ENCODE results near the gene MAP2K5.

Gene MAP2K5

GRCh38 chr15:67758619-67759300 is 216.3 kb downstream of the MAP2K5 start:
- DNase-seq (ENCODE audit: low spot score) = no peak

GRCh38 chr15:67760901-67761300 is 218.4 kb downstream of the MAP2K5 start:
- DNase-seq (ENCODE audit: low spot score) = no peak

DNA sequence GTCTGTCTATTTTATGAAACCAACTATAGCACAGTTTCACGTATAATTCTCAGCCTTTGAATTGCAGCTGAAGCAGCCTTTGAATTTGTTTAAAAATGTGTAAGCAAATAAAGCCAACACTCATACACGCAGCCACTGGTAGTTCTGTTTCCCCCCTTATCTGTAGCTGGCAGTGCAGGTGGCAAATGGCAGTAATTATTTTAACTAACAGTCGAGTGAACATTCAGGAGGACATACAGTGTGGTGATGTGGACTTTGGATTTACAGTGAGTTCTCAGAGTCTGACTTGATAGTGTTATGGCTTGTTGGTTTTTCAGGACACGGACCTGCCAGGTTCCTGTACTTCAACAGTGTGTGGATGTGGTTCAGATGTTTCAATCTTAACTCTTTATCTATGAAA is 218.8 kb downstream of the MAP2K5 start:
- no peak for DNase-seq (ENCODE audit: low spot score)

- peak; percentile 69 for DNase-seq (ENCODE audit: low spot score)
These were observed 220.3 kb downstream of the MAP2K5 start for GRCh38 chr15:67762610-67763368.

GRCh38 chr15:67765701-67766100 is 223.2 kb downstream of the MAP2K5 start:
- DNase-seq (ENCODE audit: low spot score) = peak; percentile 42

- no peak for DNase-seq (ENCODE audit: low spot score)
These were observed 224.5 kb downstream of the MAP2K5 start for GRCh38 chr15:67766968-67767367.

DNA sequence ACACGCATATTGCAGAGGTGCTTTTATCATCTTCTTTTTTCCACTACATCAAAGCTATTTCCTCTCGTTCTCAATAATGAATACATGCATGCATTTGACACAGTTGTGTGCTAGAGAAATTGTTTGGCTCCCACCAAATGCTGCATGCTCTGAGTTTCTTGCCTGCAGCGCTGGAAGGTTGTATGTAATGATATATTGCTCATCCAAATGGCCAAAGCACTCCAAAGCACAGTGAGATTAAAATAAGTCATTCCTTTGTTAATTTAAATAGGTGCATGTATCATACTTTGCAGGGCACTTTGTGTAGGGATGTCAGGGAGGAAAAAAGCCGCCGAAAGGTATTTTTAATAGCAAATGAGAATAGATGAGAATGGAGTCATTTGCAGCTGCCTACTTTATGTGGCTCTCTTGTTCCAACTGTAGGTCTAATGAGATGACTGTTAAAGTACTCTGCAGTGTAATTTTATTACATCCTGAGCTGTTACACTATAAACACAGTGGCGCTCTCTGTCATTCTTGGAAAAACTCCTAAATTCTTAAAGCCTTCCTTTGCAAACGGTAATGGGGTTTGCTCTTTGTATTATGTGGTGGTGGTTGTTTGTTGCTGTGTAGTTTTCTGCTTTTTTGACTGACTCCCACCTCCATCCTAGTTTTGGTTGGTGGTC is 225.9 kb downstream of the MAP2K5 start:
- no peak for DNase-seq (ENCODE audit: low spot score)

GRCh38 chr15:67769497-67770357 is 227.2 kb downstream of the MAP2K5 start:
- no peak for DNase-seq (ENCODE audit: low spot score)

- DNase-seq (ENCODE audit: low spot score) = no peak
These were observed 227.8 kb downstream of the MAP2K5 start for GRCh38 chr15:67770358-67770628.

- DNase-seq (ENCODE audit: low spot score) = no peak
These were observed 228.8 kb downstream of the MAP2K5 start for GRCh38 chr15:67771189-67771800.

DNA sequence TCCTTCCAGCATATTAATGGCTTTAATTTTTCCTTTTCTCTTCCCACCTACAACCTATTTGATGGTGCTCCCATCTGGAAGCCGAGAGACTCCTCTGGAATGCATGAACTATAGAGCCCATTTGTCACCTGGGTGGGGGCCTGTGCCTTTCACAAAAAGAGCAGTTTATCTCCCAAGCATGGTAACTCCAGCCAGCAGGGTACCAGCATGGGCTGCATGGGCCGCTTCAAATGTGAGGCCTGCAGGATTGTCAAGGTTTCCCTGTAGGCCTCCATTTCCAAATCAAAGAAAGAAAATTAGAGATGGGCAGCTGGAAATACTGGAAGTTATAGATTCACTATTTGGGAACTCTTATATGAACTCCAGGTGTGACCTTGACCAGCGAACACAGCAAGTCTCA is 232.1 kb downstream of the MAP2K5 start:
- DNase-seq (ENCODE audit: low spot score) = no peak

- no peak for DNase-seq (ENCODE audit: low spot score)
These were observed 232.7 kb downstream of the MAP2K5 start for GRCh38 chr15:67775250-67775649.

DNA sequence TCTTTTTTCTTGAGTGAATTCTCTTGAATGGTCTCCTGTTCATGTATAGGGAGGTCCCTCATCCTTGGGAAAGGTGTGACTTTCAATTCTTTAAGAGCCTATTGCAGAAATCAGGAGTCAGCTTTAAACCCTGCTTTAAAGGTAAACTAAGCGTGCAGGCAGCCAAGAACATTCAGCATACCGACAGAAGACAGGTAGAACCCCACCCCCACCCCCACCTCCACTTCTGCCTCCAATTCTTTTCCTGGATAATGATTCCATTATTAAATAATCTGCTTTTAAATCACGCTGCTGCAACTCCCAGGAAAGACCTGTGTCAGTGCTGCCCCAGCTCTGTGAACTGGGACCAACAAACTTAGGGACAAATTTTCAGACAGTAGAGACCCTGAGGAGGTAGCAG is 233.5 kb downstream of the MAP2K5 start:
- no peak for DNase-seq (ENCODE audit: low spot score)

DNA sequence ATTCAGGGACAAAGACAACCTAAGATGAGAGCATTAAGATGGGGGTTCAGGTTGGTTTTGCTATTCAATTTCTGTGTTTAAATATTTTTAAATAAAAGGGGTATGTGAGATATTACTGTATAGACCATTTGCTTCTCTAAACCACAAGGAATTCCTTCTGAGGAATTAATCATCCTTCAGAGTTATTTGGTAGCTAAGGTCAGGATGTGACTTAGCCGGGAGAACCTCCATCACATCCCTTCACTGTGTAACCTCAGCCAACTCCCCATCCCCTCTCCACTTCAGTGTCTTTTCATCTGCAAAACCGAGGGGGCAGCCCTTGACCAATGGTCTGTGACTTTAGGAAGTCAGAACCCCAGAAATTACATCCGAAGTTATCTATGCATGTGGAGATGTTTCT is 234.1 kb downstream of the MAP2K5 start:
- DNase-seq (ENCODE audit: low spot score) = peak; percentile 52

DNA sequence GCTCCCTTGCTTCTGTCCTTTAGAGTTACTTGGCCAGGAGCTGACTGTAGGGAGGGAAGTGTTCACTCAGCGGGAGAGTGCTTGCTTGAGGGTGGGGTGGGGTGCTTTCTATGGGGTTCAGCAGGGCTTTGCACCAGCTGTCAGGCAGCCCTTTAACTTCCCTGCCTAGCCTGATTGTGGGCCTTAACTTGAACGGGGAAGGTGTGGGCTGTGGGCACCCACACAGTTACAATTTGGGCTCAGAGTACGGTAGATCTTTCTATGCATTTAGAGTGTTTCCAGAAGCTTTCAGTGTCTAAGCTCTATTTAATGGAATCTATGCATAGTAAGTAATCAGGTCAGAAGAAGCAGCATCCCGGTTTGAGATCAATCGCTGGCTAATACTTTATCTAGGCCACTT is 234.6 kb downstream of the MAP2K5 start:
- no peak for DNase-seq (ENCODE audit: low spot score)

GRCh38 chr15:67777773-67778172 is 235.3 kb downstream of the MAP2K5 start:
- DNase-seq (ENCODE audit: low spot score) = no peak

GRCh38 chr15:67778968-67779548 is 236.6 kb downstream of the MAP2K5 start:
- DNase-seq (ENCODE audit: low spot score) = no peak

GRCh38 chr15:67779549-67780111 is 237.1 kb downstream of the MAP2K5 start:
- DNase-seq (ENCODE audit: low spot score) = no peak

DNA sequence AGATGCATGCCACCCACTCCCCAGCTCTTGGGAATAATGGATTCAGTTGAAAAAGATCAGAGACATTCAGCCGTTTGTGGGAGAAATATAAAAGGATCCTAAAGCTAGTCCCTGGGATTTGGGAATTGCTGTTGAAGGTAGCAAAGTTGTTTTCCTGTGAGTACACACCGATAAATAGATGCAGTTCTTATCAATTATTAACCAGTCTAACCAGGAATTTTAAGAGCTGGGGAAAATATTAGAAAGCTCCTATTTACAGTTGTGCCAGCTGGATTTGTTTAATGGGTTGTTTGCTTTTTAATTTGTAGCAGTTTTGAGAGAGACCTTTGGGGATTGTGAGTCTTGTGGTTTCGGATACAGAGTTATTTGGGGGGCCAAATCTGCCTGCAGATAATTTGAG is 238.6 kb downstream of the MAP2K5 start:
- no peak for DNase-seq (ENCODE audit: low spot score)

GRCh38 chr15:67781907-67782690 is 239.6 kb downstream of the MAP2K5 start:
- DNase-seq (ENCODE audit: low spot score) = no peak

- DNase-seq (ENCODE audit: low spot score) = peak; percentile 17
These were observed 240.1 kb downstream of the MAP2K5 start for GRCh38 chr15:67782691-67782991.

All from kidney tubule cell (primary cell).